ENCODE data around the gene MRPL51. TPM values are rescaled to one million over a fixed set of nuclear protein-coding genes. Genes with fewer than 3 reads are reported as not detected.
A peak's percentile ranks its signal among the peaks of the same experiment; 100 is the strongest.

The MRPL51 gene
- total and polyA plus RNA-seq, 10 of the 15 experiments (the other 5 are each of a cell fraction or from before 2014, with no cell fraction given) = 137 to 1,202 (median 267) TPM

DNA sequence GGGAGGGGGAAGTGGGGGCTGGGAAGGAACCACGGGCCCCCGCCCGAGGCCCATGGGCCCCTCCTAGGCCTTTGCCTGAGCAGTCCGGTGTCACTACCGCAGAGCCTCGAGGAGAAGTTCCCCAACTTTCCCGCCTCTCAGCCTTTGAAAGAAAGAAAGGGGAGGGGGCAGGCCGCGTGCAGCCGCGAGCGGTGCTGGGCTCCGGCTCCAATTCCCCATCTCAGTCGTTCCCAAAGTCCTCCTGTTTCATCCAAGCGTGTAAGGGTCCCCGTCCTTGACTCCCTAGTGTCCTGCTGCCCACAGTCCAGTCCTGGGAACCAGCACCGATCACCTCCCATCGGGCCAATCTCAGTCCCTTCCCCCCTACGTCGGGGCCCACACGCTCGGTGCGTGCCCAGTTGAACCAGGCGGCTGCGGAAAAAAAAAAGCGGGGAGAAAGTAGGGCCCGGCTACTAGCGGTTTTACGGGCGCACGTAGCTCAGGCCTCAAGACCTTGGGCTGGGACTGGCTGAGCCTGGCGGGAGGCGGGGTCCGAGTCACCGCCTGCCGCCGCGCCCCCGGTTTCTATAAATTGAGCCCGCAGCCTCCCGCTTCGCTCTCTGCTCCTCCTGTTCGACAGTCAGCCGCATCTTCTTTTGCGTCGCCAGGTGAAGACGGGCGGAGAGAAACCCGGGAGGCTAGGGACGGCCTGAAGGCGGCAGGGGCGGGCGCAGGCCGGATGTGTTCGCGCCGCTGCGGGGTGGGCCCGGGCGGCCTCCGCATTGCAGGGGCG lies 41.0 kb upstream of the MRPL51 start, which contains the start of gene GAPDH (continued):
- TF ChIP-seq, protein P1, sequence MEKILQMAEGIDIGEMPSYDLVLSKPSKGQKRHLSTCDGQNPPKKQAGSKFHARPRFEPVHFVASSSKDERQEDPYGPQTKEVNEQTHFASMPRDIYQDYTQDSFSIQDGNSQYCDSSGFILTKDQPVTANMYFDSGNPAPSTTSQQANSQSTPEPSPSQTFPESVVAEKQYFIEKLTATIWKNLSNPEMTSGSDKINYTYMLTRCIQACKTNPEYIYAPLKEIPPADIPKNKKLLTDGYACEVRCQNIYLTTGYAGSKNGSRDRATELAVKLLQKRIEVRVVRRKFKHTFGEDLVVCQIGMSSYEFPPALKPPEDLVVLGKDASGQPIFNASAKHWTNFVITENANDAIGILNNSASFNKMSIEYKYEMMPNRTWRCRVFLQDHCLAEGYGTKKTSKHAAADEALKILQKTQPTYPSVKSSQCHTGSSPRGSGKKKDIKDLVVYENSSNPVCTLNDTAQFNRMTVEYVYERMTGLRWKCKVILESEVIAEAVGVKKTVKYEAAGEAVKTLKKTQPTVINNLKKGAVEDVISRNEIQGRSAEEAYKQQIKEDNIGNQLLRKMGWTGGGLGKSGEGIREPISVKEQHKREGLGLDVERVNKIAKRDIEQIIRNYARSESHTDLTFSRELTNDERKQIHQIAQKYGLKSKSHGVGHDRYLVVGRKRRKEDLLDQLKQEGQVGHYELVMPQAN (conservative IDR thresholded peaks at IDR 0.05) = peak; percentile 79
- peak; percentile 61 for TF ChIP-seq KLF5 (IDR thresholded peaks at IDR 0.05; ENCODE audit: partially characterized antibody)
- no peak for TF ChIP-seq ZSCAN29 (IDR thresholded peaks at IDR 0.05)
- 0 out of 2 replicates have a peak, but pooled peaks have one; percentile 16 for TF ChIP-seq JUNB (IDR thresholded peaks at IDR 0.05)
- TF ChIP-seq USF2 (IDR thresholded peaks at IDR 0.05; ENCODE audit: borderline replicate concordance, low read depth, low read length) = no peak
- TF ChIP-seq, protein P2, sequence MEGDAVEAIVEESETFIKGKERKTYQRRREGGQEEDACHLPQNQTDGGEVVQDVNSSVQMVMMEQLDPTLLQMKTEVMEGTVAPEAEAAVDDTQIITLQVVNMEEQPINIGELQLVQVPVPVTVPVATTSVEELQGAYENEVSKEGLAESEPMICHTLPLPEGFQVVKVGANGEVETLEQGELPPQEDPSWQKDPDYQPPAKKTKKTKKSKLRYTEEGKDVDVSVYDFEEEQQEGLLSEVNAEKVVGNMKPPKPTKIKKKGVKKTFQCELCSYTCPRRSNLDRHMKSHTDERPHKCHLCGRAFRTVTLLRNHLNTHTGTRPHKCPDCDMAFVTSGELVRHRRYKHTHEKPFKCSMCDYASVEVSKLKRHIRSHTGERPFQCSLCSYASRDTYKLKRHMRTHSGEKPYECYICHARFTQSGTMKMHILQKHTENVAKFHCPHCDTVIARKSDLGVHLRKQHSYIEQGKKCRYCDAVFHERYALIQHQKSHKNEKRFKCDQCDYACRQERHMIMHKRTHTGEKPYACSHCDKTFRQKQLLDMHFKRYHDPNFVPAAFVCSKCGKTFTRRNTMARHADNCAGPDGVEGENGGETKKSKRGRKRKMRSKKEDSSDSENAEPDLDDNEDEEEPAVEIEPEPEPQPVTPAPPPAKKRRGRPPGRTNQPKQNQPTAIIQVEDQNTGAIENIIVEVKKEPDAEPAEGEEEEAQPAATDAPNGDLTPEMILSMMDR (IDR thresholded peaks at IDR 0.05 in 2 of 3, conservative IDR thresholded peaks at IDR 0.05 in 1 of 3; ENCODE audit: control insufficient read depth in 2 of 3, extremely low read depth in 1 of 3, insufficient read depth in 1 of 3, low read depth in 3 of 3, low read length in 3 of 3) = no peak
- TF ChIP-seq POLR2A (IDR thresholded peaks at IDR 0.05; ENCODE audit: low read depth, low read length) = peak; percentile 96
- peak; percentile 91 for TF ChIP-seq RB1 (IDR thresholded peaks at IDR 0.05; ENCODE audit: borderline replicate concordance)
- 0 out of 2 replicates have a peak, but pooled peaks have one; percentile 36 for TF ChIP-seq HCFC1 (IDR thresholded peaks at IDR 0.05; ENCODE audit: low read length)
- no peak for TF ChIP-seq NFXL1 (IDR thresholded peaks at IDR 0.05; ENCODE audit: borderline replicate concordance)
- TF ChIP-seq TCF3 (IDR thresholded peaks at IDR 0.05; ENCODE audit: borderline replicate concordance, insufficient read depth, low read depth, low read length) = peak; percentile 95
- TF ChIP-seq TCF12 (IDR thresholded peaks at IDR 0.05; ENCODE audit: low read depth, low read length) = peak; percentile 72; the same call in 1 of the 2 replicates
- no peak; the same call in 1 of the 2 replicates for TF ChIP-seq SPI1 (IDR thresholded peaks at IDR 0.05; ENCODE audit: borderline replicate concordance, insufficient read depth, low read depth, low read length)
- peak; percentile 63 for TF ChIP-seq BACH1 (IDR thresholded peaks at IDR 0.05; ENCODE audit: borderline replicate concordance)
- TF ChIP-seq MXI1 (IDR thresholded peaks at IDR 0.05; ENCODE audit: low read depth, low read length) = peak; percentile 83
- peak; percentile 68; the same call in 1 of the 2 replicates for TF ChIP-seq CREM (IDR thresholded peaks at IDR 0.05; ENCODE audit: low read depth)
- TF ChIP-seq NBN (IDR thresholded peaks at IDR 0.05) = peak; percentile 94
- TF ChIP-seq SMAD5 (IDR thresholded peaks at IDR 0.05; ENCODE audit: low read depth) = peak; percentile 98
- TF ChIP-seq RELA (IDR thresholded peaks at IDR 0.05; ENCODE audit: borderline replicate concordance, partially characterized antibody) = peak; percentile 59
- TF ChIP-seq POU2F2 (IDR thresholded peaks at IDR 0.05; ENCODE audit: borderline replicate concordance, low read depth, low read length) = peak; percentile 98
- TF ChIP-seq SP1 (IDR thresholded peaks at IDR 0.05; ENCODE audit: low read depth, low read length) = peak; percentile 44
- peak; percentile 36; the same call in 1 of the 2 replicates for TF ChIP-seq EED (IDR thresholded peaks at IDR 0.05; ENCODE audit: low read depth)
- TF ChIP-seq RAD21 (IDR thresholded peaks at IDR 0.05; ENCODE audit: insufficient read depth, low read depth, low read length) = no peak
- TF ChIP-seq, protein P3, sequence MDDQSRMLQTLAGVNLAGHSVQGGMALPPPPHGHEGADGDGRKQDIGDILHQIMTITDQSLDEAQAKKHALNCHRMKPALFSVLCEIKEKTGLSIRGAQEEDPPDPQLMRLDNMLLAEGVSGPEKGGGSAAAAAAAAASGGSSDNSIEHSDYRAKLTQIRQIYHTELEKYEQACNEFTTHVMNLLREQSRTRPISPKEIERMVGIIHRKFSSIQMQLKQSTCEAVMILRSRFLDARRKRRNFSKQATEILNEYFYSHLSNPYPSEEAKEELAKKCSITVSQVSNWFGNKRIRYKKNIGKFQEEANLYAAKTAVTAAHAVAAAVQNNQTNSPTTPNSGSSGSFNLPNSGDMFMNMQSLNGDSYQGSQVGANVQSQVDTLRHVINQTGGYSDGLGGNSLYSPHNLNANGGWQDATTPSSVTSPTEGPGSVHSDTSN (IDR thresholded peaks at IDR 0.05; ENCODE audit: insufficient replicate concordance, low read depth, low read length) = peak; percentile 33
- no peak for TF ChIP-seq SMC3 (IDR thresholded peaks at IDR 0.05; ENCODE audit: borderline replicate concordance, low read length)

All from GM12878 (cell line).